Coronary artery (tissue), 2 donors: ENCODE results near the gene ANKS6.

Experiments used
- DNase-seq: peaks from one replicate; pipeline ENCODE4 v3.0.0-alpha.2; 2017; ENCODE audit warnings: low spot score
- H3K27ac ChIP-seq, 2 donors: fragments of 200-600 bp; sonication (generic); one replicate each; pipeline ENCODE4 v1.5.1; 2016 to 2019
- H3K4me3 ChIP-seq: fragments of 200-600 bp; sonication (generic); 2 replicates; pipeline ENCODE4 v1.5.1; 2016; ENCODE audit warnings: mild to moderate bottlenecking, moderate library complexity
- CTCF ChIP-seq: fragments of 200-600 bp; sonication (generic); IDR thresholded peaks from one replicate; pipeline ENCODE4 v1.5.1; 2019; ENCODE audit warnings: antibody characterized with exemption

Gene ANKS6

GRCh38 chr9:98765256-98765655, 31.1 kb downstream of the ANKS6 start:
- H3K4me3 ChIP-seq = no peak overlapping the region
- no peak overlapping the region for H3K27ac ChIP-seq
- DNase-seq = no peak
- TF ChIP-seq CTCF = no peak

GRCh38 chr9:98763986-98764745, 32.2 kb downstream of the ANKS6 start:
- TF ChIP-seq CTCF = no peak
- no peak for DNase-seq
- no peak overlapping the region for H3K27ac ChIP-seq
- no peak overlapping the region for H3K4me3 ChIP-seq

DNA sequence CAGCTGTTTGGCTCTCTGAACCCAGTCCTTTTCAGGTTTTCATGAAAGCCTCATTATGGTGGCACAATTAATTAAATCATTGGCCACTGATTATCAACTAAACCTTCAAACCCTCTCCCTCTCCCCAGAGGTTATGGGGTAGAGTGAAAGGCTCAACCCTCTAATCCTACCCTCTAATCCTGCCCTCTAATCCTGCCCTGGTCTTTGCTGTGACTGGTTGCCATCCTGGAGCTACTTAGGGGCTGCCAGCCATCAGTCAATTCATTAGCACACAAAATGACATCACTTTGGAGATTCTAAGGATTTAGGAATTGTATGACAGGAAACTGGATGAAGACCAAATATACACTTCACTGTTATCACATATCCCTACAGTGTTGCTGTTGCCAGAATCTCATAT, 36.1 kb downstream of the ANKS6 start:
- Histone ChIP-seq H3K4me3 (no peak overlapping the region), H3K27ac (no peak overlapping the region)
- DNase-seq = no peak
- no peak for TF ChIP-seq CTCF

DNA sequence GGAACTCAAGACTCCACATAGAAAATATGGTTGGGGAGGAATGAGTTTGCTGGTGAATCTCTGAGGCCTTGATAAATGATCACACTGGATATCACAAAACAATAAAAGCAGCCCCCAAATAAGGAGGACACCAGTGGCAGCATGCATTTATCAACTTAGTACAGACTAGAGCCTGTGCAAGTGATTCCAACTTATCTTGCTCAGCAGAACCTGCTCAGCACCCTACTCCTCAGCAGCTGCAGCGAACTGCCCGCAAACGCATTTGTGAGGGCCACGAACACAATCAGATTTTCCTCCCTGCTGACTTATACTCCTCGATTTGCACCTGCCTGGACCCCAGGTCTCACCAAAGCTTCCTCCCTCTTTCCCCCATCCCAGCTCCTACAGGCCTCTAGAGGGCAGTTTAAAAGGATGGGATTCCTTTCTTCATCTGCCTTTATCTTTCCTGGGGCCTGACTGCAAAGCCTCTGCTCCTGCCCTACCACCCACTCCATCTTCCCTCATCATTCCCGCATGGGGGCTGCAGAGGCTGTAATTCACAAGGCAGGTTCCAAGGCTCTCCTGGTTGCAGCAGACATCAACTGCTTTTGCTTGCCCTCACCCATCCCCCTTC, 41.2 kb downstream of the ANKS6 start:
- no peak for TF ChIP-seq CTCF
- Histone ChIP-seq H3K4me3 (no peak overlapping the region), H3K27ac (no peak overlapping the region)
- DNase-seq = no peak

GRCh38 chr9:98751210-98751609, 45.1 kb downstream of the ANKS6 start:
- H3K4me3 ChIP-seq = no peak overlapping the region
- DNase-seq = no peak
- no peak for TF ChIP-seq CTCF
- H3K27ac ChIP-seq = no peak overlapping the region

GRCh38 chr9:98750364-98751060, 45.8 kb downstream of the ANKS6 start:
- H3K4me3 ChIP-seq = no peak overlapping the region
- no peak for TF ChIP-seq CTCF
- DNase-seq = no peak
- H3K27ac ChIP-seq = no peak overlapping the region
